GM10248 (cell line): ENCODE data around the gene MPZL3.

Experiments used
- CTCF ChIA-PET: fragments of 300-600 bp; sonication (Branson Sonifier 250); formaldehyde crosslinking; extraction: SDS; loops from one replicate; lab custom pipeline; 2021; ENCODE audit warnings: antibody characterized with exemption; lab: Yijun Ruan, JAX
- POLR2A ChIA-PET: fragments of 350-650 bp; sonication (Branson Sonifier 250); formaldehyde crosslinking; extraction: SDS; loops from one replicate; lab custom pipeline; 2020; ENCODE audit warnings: antibody characterized with exemption; lab: Yijun Ruan, JAX
- DNase-seq: peaks from one replicate; pipeline ENCODE4 v3.0.0; 2012; ENCODE audit errors: extremely low spot score
- TF ChIP-seq, protein P1 (sequence below): IDR thresholded peaks from 2 replicates; pipeline ENCODE4 v1.5.1; 2012; ENCODE audit warnings: mild to moderate bottlenecking, low read depth; ENCODE audit errors: extremely low read depth, missing control alignments, control extremely low read depth

The MPZL3 gene

DNA sequence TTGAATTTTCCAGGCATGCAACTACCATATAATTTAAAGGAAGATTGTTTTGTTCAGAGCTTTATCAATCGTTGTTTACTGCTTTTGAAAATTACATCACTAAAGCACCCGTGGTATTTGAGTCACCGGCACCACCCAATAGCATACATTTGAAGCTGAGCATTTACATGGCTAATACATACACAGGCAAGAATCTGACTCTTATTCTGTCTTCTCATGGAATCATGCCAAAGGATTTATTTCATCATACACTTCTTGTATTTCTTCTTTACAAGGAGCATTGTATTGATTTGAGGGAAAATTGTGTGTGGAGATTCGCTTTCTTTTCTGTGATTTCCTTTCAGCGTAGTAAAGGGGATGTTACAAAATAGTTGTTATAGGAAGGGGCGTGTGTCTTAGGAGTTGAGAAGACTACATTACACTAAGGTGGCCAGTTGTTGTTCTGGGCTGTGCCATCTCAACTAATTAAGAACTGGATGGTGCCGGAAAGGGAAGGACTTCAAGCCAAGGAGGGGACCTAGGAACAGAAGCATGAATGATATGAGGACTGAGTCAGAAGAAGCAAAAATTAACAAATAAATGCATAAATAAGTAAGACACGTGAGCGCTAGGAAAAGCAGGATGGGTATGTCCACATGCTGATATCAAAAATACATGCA, 39.4 kb upstream of the MPZL3 start:
- CTCF ChIA-PET: interaction anchor here (0.7 to 3.3 kb wide), 22 partner anchors 9 to 147 kb away, joined by 3 to 26 read pairs (median 4); partner anchors contain the start of gene SCN4B

DNA sequence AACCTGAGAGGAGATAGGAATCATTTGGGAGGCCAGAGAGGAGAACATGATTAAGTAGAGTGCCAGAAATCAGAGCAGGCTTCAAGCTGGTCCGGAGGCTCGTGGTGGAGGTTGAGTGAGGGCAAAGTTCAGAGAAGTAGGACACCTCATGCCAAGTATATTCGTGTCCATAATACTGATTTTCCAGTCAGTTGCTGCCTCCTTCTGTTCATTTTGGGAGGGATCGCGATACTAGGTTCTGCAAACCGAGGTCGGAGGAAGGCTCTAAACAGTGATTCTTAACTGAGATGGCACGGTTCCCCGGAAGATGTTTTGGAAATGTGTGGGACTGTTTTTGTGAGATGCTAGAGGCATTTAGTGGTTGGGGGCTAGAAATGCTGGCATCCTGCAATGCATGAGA, 38.8 kb upstream of the MPZL3 start:
- CTCF ChIA-PET: interaction anchor here (0.7 to 3.3 kb wide), 22 partner anchors 9 to 147 kb away, joined by 3 to 26 read pairs (median 4); partner anchors contain the start of gene SCN4B
- TF ChIP-seq, protein P1, sequence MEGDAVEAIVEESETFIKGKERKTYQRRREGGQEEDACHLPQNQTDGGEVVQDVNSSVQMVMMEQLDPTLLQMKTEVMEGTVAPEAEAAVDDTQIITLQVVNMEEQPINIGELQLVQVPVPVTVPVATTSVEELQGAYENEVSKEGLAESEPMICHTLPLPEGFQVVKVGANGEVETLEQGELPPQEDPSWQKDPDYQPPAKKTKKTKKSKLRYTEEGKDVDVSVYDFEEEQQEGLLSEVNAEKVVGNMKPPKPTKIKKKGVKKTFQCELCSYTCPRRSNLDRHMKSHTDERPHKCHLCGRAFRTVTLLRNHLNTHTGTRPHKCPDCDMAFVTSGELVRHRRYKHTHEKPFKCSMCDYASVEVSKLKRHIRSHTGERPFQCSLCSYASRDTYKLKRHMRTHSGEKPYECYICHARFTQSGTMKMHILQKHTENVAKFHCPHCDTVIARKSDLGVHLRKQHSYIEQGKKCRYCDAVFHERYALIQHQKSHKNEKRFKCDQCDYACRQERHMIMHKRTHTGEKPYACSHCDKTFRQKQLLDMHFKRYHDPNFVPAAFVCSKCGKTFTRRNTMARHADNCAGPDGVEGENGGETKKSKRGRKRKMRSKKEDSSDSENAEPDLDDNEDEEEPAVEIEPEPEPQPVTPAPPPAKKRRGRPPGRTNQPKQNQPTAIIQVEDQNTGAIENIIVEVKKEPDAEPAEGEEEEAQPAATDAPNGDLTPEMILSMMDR: peak; percentile 61
- POLR2A ChIA-PET: no interaction called here
- DNase-seq: peak; percentile 50

More for the DNA sequence above, 39.4 kb upstream of the MPZL3 start:
- POLR2A ChIA-PET: no interaction called here
- TF ChIP-seq, protein P1: no peak
- DNase-seq: no peak

DNA sequence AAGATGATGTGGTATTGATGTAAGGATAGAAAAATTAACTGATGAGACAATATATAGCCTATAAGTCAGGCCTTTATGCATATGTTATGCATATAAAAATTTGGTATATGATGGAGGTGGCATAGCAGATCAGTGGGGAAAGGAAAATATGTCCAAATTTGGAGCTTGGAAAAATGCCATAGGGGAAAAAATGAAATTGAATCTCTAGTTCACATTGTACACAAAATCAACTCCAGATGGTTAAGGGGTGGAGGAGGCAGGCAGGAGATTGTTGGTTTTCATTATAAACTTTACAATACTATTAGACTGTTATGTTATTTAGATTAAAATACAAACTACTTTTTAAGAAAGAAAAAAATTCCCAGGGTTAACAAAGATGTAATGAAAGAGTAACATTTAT, 37.2 kb upstream of the MPZL3 start:
- TF ChIP-seq, protein P1: no peak
- DNase-seq: no peak
- POLR2A ChIA-PET: no interaction called here
- CTCF ChIA-PET: interaction anchor here (1.0 to 3.3 kb wide), 5 partner anchors 12 to 145 kb away, joined by 3 to 26 read pairs (median 5); no protein-coding TSS in a partner anchor

DNA sequence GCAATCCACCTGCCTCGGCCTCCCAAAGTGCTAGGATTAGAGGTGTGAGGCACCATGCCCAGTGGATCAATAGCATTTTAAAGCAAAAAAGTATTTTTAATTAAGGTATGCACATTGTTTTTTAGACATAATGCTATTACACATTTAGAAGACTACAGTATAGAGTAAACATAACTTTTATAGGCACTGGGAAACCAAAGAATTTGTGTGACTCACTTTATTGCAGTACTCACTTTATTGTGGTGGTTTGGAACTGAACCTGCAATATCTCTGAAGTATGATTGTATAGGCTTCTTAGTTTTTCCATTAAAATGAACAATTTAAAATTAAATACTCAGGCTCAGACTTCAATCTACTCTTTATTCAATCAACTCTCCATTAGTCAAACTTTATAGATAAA, 34.8 kb upstream of the MPZL3 start:
- TF ChIP-seq, protein P1: no peak
- ChIA-PET CTCF (interaction anchor here (0.9 kb wide), 1 partner anchor 8 kb away, joined by 3 read pairs; no protein-coding TSS in a partner anchor), POLR2A (no interaction called here)
- no peak for DNase-seq

DNA sequence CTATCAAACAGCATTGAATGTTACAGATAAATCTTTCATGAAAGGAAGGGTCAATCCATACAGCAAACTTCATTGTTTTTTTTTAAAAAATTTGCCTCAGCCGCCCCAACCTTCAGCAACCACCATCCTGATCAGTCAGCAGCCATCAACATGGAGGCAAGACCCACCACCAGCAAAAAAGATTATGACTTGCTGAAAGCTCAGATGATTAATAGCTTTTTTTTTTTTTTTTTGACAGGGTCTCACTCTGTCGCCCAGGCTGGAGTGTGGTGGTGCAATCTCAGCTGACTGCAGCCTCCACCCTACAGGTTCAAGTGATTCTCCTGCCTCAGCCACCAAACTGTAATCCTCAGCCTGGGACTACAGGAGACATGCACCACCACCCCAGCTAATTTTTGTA, 34.4 kb upstream of the MPZL3 start:
- ChIA-PET CTCF (interaction anchor here (0.9 kb wide), 1 partner anchor 9 kb away, joined by 3 read pairs; no protein-coding TSS in a partner anchor), POLR2A (no interaction called here)
- TF ChIP-seq, protein P1: no peak
- DNase-seq: no peak

DNA sequence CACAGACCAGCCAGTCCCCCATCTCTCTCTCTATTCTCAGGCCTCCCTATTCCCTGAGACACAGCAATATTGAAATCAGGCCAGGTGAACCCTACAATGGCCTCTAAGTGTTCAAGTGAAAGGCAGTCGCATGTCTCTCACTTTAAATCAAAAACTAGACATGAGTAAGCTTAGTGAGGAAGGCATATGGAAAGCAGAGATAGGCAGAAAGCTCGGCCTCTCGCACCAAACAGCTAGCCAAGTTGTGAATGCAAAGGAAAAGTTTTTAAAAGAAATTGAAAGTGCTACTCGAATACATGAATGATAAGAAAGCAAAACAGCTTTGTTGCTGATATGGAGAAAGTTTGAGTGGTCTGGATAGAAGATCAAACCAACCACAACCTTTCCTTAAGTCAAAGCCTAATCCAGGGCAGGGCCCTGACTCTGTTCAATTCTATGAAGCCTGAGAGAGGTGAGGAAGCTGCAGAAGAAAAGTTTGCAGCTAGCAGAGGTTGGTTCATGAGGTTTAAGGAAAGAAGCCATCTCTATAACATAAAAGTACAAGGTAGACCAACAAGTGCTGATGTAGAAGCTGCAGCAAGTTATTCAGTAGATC, 31.7 kb upstream of the MPZL3 start:
- ChIA-PET POLR2A (no interaction called here), CTCF (interaction anchor here (0.9 to 3.5 kb wide), 5 partner anchors 12 to 112 kb away, joined by 3 to 18 read pairs (median 5); no protein-coding TSS in a partner anchor)
- TF ChIP-seq, protein P1: no peak
- no peak for DNase-seq
